HG03558 (cell line): Measurements from ENCODE around the gene NUP188.
"Not testable (repeated sequence)": the region's sequence is repeated elsewhere in the genome, so short reads cannot be mapped to it uniquely, and the experiment has no call there.

Experiments used
- ATAC-seq: cut with Tn5 transposase; IDR thresholded peaks from one replicate; pipeline ENCODE4 v1.9.1; 2021; ENCODE audit warnings: moderate number of reproducible peaks; ENCODE audit not compliant: unreplicated experiment; ENCODE audit errors: extremely low read depth

The NUP188 gene

GRCh38 chr9:129004173-129004572, 56.7 kb downstream of the NUP188 start:
- ATAC-seq: not testable (repeated sequence)

GRCh38 chr9:129005336-129005997, 58.0 kb downstream of the NUP188 start:
- ATAC-seq: no peak

- ATAC-seq: no peak
Measured at GRCh38 chr9:129006328-129007034, 59.0 kb downstream of the NUP188 start.

GRCh38 chr9:129007035-129007765, 59.7 kb downstream of the NUP188 start:
- ATAC-seq: no peak

- no peak for ATAC-seq
Measured at GRCh38 chr9:129007766-129008468, 60.4 kb downstream of the NUP188 start.

- no peak for ATAC-seq
Measured at GRCh38 chr9:129008469-129008965, 61.0 kb downstream of the NUP188 start.

GRCh38 chr9:129008986-129009583, 61.6 kb downstream of the NUP188 start:
- no peak for ATAC-seq

GRCh38 chr9:129009584-129010141, 62.2 kb downstream of the NUP188 start:
- no peak for ATAC-seq

GRCh38 chr9:129010267-129010975, 62.9 kb downstream of the NUP188 start:
- no peak for ATAC-seq

- no peak for ATAC-seq
Measured at GRCh38 chr9:129011170-129011569, 63.7 kb downstream of the NUP188 start.

- no peak for ATAC-seq
Measured at GRCh38 chr9:129011761-129012181, 64.3 kb downstream of the NUP188 start.

GRCh38 chr9:129012343-129012742, 64.8 kb downstream of the NUP188 start:
- no peak for ATAC-seq

GRCh38 chr9:129012893-129013448, 65.5 kb downstream of the NUP188 start:
- no peak for ATAC-seq

- no peak for ATAC-seq
Measured at GRCh38 chr9:129013674-129014073, 66.2 kb downstream of the NUP188 start.

GRCh38 chr9:129014124-129014523, 66.6 kb downstream of the NUP188 start:
- no peak for ATAC-seq

GRCh38 chr9:129014608-129015007, 67.1 kb downstream of the NUP188 start:
- no peak for ATAC-seq

- no peak for ATAC-seq
Measured at GRCh38 chr9:129021091-129021490, 73.6 kb downstream of the NUP188 start.

GRCh38 chr9:129022037-129022436, 74.5 kb downstream of the NUP188 start:
- ATAC-seq: no peak
